ENCODE measurements around the gene TBCD.
"Not testable (repeated sequence)": the region's sequence is repeated elsewhere in the genome, so short reads cannot be mapped to it uniquely, and the experiment has no call there.

Gene TBCD

GRCh38 chr17:82985973-82986372, 234.1 kb downstream of the TBCD start:
- Histone ChIP-seq H3K27me3 (ENCODE audit: low read depth, low read length) (no peaks in the 10 kb centered on the region), H4K20me1 (ENCODE audit: insufficient read depth, low read length) (no peaks in the 10 kb centered on the region), H3K27ac (ENCODE audit: low read length) (no peak overlapping the region), H3K36me3 (replicated peaks; ENCODE audit: low read depth, low read length) (no peaks in the 10 kb centered on the region), H3K4me2 (ENCODE audit: low read length) (no peak overlapping the region), H3K9me3 (ENCODE audit: insufficient read depth, low read length) (no peaks in the 10 kb centered on the region), H3K4me3 (ENCODE audit: low read length) (no peak overlapping the region), H2AFZ (ENCODE audit: low read depth, low read length) (no peak overlapping the region), H3K4me1 (ENCODE audit: low read length) (peaks cover 30% of the 10 kb centered on the region), H3K9ac (ENCODE audit: low read length) (no peak overlapping the region), H3K79me2 (ENCODE audit: low read length) (no peaks in the 10 kb centered on the region)
- TF ChIP-seq EZH2phosphoT487 (IDR thresholded peaks at IDR 0.05; ENCODE audit: low read depth) = no peak

GRCh38 chr17:82989051-82989450, 237.2 kb downstream of the TBCD start:
- not testable (repeated sequence) for H3K9ac ChIP-seq (ENCODE audit: low read length); H3K9me3 ChIP-seq (ENCODE audit: insufficient read depth, low read length); H3K4me3 ChIP-seq (ENCODE audit: low read length); H3K27me3 ChIP-seq (ENCODE audit: low read depth, low read length); H3K4me2 ChIP-seq (ENCODE audit: low read length); H2AFZ ChIP-seq (ENCODE audit: low read depth, low read length); H3K79me2 ChIP-seq (ENCODE audit: low read length); H3K27ac ChIP-seq (ENCODE audit: low read length); H3K36me3 ChIP-seq (replicated peaks; ENCODE audit: low read depth, low read length); H4K20me1 ChIP-seq (ENCODE audit: insufficient read depth, low read length)
- peaks cover 11% of the 10 kb centered on the region for H3K4me1 ChIP-seq (ENCODE audit: low read length)

- Histone ChIP-seq H2AFZ (ENCODE audit: low read depth, low read length) (no peak overlapping the region), H3K4me1 (ENCODE audit: low read length) (peaks cover 3% of the 10 kb centered on the region; the same call in 1 of the 2 replicates), H3K9me3 (ENCODE audit: insufficient read depth, low read length) (no peaks in the 10 kb centered on the region), H3K27ac (ENCODE audit: low read length) (no peak overlapping the region), H4K20me1 (ENCODE audit: insufficient read depth, low read length) (no peaks in the 10 kb centered on the region), H3K79me2 (ENCODE audit: low read length) (no peaks in the 10 kb centered on the region), H3K9ac (ENCODE audit: low read length) (no peak overlapping the region), H3K36me3 (replicated peaks; ENCODE audit: low read depth, low read length) (no peaks in the 10 kb centered on the region), H3K27me3 (ENCODE audit: low read depth, low read length) (no peaks in the 10 kb centered on the region), H3K4me2 (ENCODE audit: low read length) (no peak overlapping the region), H3K4me3 (ENCODE audit: low read length) (no peak overlapping the region)
- TF ChIP-seq EZH2phosphoT487 (IDR thresholded peaks at IDR 0.05; ENCODE audit: low read depth) (no peak), CTCF (IDR thresholded peaks at IDR 0.05; ENCODE audit: low read depth, low read length) (no peak)
Observed at GRCh38 chr17:82989881-82990280, 238.0 kb downstream of the TBCD start.

- Histone ChIP-seq H3K4me1 (ENCODE audit: low read length) (no peaks in the 10 kb centered on the region), H3K79me2 (ENCODE audit: low read length) (no peaks in the 10 kb centered on the region)
- TF ChIP-seq CTCF (IDR thresholded peaks at IDR 0.05; ENCODE audit: low read depth, low read length) (no peak), EZH2phosphoT487 (IDR thresholded peaks at IDR 0.05; ENCODE audit: low read depth) (no peak)
Observed at GRCh38 chr17:82993005-82993404, 241.1 kb downstream of the TBCD start.

More at GRCh38 chr17:82993005-82993404, 241.1 kb downstream of the TBCD start:
- no peak overlapping the region for H3K27ac ChIP-seq (ENCODE audit: low read length)
- H3K9me3 ChIP-seq (ENCODE audit: insufficient read depth, low read length) = no peaks in the 10 kb centered on the region
- no peaks in the 10 kb centered on the region for H3K27me3 ChIP-seq (ENCODE audit: low read depth, low read length)
- H3K4me2 ChIP-seq (ENCODE audit: low read length) = no peak overlapping the region
- H3K36me3 ChIP-seq (replicated peaks; ENCODE audit: low read depth, low read length) = no peaks in the 10 kb centered on the region
- no peak overlapping the region for H2AFZ ChIP-seq (ENCODE audit: low read depth, low read length)
- H3K4me3 ChIP-seq (ENCODE audit: low read length) = no peak overlapping the region
- H4K20me1 ChIP-seq (ENCODE audit: insufficient read depth, low read length) = no peaks in the 10 kb centered on the region
- H3K9ac ChIP-seq (ENCODE audit: low read length) = no peak overlapping the region

Measured in OCI-LY3 (cell line).